GM12801 (cell line): ENCODE measurements around the gene S100A12.

Experiments
- CTCF ChIP-seq: IDR thresholded peaks from one replicate; pipeline ENCODE4 v1.5.1; 2011; ENCODE audit warnings: control low read depth; ENCODE audit not compliant: insufficient read length; ENCODE audit errors: extremely low read depth

Gene S100A12

DNA sequence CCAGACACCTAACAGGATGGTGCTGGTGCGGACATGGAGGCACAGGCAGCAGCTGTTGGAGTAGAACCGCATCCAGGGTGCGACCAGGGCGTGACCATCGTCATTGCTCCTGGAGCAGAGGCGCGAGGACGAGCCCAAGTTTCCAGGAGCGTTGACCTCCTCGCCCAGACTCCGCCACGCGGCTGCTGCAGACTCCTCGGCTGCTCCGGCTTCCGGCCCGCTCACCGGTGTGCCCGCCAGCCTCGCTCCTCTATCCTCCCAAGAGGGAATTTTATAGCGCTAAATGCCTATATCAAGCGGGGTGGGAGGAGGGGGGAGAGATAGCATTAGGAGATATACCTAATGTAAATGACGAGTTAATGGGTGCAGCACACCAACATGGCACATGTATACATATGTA lies 5.3 kb upstream of the S100A12 start:
- TF ChIP-seq CTCF = no peak

GRCh38 chr1:153379591-153379990 lies 4.2 kb upstream of the S100A12 start:
- TF ChIP-seq CTCF = no peak

- no peak for TF ChIP-seq CTCF
These were observed 1.4 kb downstream of the S100A12 start for GRCh38 chr1:153374071-153374470.

- no peak for TF ChIP-seq CTCF
These were observed 2.9 kb downstream of the S100A12 start for GRCh38 chr1:153372571-153372970.

DNA sequence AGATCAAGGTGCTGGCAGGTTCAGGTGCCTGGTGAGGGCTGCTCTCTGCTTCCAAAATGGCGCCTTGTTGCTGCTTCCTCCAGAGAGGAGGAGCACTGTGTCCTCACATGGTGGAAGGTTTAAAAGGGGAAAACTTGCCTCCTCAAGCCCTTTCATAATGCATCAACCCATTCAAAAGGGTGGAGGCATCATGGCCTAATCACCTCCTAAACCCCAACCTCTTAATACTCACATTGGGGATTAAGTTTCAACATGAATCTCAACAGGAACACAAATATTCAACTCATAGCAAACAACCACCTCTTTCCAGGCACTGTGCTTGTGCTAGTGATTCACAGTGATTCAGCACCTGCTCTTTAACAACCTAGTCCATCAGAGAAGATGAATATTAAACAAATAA lies 4.2 kb downstream of the S100A12 start:
- no peak for TF ChIP-seq CTCF

- no peak for TF ChIP-seq CTCF
These were observed 5.3 kb downstream of the S100A12 start for GRCh38 chr1:153370146-153370545.

DNA sequence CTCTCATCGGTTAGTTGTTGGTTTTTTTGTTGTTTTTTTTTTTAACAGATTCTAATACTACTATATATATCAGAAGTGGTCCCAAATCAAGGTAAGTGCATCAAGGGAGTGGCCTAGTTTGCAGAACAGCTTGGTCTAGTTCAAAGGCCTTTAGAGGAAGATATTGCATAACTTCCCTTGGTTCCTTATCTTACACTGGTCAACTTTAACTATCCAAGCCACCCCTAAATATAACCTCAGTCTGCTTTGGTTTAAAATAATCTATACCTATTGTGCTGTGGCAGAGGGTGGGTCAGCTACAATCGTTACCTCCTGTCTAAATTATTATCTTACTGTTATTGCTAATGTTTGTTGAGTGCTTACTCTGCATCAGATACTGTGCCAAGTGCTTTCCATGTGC lies 6.9 kb downstream of the S100A12 start:
- TF ChIP-seq CTCF = no peak

- no peak for TF ChIP-seq CTCF
These were observed 8.3 kb downstream of the S100A12 start for GRCh38 chr1:153367090-153367489.
